IMR-90 (cell line): Measurements from ENCODE around the gene MSH3. TPM values are rescaled to one million over a fixed set of nuclear protein-coding genes. Genes with fewer than 3 reads are reported as not detected.

Source experiments
- ATAC-seq: fragments of 200-7000 bp; cut with Tn5 transposase; 2 replicates; pipeline ENCODE4 v1.9.1; 2020; ENCODE audit warnings: low read depth, mild to moderate bottlenecking, moderate library complexity
- BruUV-seq: library from RNA; stranded (reverse); fragments of 400-500 nt; replicated peaks from 2 replicates; lab custom pipeline; 2021; lab: Mats Ljungman, UMichigan
- CTCF ChIA-PET: fragments of 300-600 bp; formaldehyde crosslinking; extraction: SDS; loops from one replicate; lab custom pipeline; 2021; ENCODE audit warnings: antibody characterized with exemption; lab: Yijun Ruan, JAX
- POLR2A ChIA-PET: fragments of 300-600 bp; sonication (Branson Sonifier 250); formaldehyde crosslinking; loops from one replicate; lab custom pipeline; 2022; ENCODE audit warnings: antibody characterized with exemption; ENCODE audit not compliant: unreplicated experiment; lab: Charles Lee
- DNase-seq: peaks from one replicate; pipeline ENCODE4 v3.0.0; 2013
- H2AFZ ChIP-seq: replicated peaks from 2 replicates; pipeline ENCODE3; 2013; ENCODE audit warnings: low read length, mild to moderate bottlenecking; ENCODE audit not compliant: poor library complexity
- H2AK5ac ChIP-seq: 2 replicates; pipeline ENCODE4 v1.6.1; 2013; ENCODE audit warnings: low read depth, low read length, inconsistent platforms
- H2AK9ac ChIP-seq: replicated peaks from 2 replicates; pipeline ENCODE3; 2013; ENCODE audit warnings: mild to moderate bottlenecking, low read depth, low read length, moderate library complexity; ENCODE audit not compliant: poor library complexity
- H2BK120ac ChIP-seq: 2 replicates; pipeline ENCODE4 v1.6.1; 2013; ENCODE audit warnings: low read depth, low read length, inconsistent platforms
- H2BK15ac ChIP-seq: 3 replicates; pipeline ENCODE4 v1.6.1; 2013; ENCODE audit warnings: low read depth, low read length, inconsistent platforms
- H2BK20ac ChIP-seq: 2 replicates; pipeline ENCODE4 v1.6.1; 2013; ENCODE audit warnings: low read depth, mild to moderate bottlenecking, inconsistent platforms, low read length, moderate library complexity
- H2BK5ac ChIP-seq: 2 replicates; pipeline ENCODE4 v1.6.1; 2013; ENCODE audit warnings: mild to moderate bottlenecking, low read depth, low read length, inconsistent platforms; ENCODE audit not compliant: poor library complexity, severe bottlenecking
- H3K14ac ChIP-seq: replicated peaks from 2 replicates; pipeline ENCODE4 v1.6.1; 2013; ENCODE audit warnings: low read depth, low read length, inconsistent platforms
- H3K18ac ChIP-seq: 2 replicates; pipeline ENCODE4 v1.6.1; 2013; ENCODE audit warnings: low read depth, low read length, control low read depth
- H3K23ac ChIP-seq: 2 replicates; pipeline ENCODE4 v1.6.1; 2013; ENCODE audit warnings: low read depth, low read length, inconsistent platforms
- H3K27ac ChIP-seq: 2 replicates; pipeline ENCODE4 v1.5.1; 2013; ENCODE audit warnings: mild to moderate bottlenecking, control low read depth, low read length; ENCODE audit not compliant: insufficient read depth
- H3K27me3 ChIP-seq: 2 replicates; pipeline ENCODE4 v1.6.1; 2013; ENCODE audit warnings: low read length; ENCODE audit not compliant: control insufficient read depth, insufficient read depth
- H3K36me3 ChIP-seq: 2 replicates; pipeline ENCODE4 v1.6.1; 2013; ENCODE audit warnings: low read length, mixed read lengths; ENCODE audit not compliant: control insufficient read depth, insufficient read depth
- H3K4ac ChIP-seq: 2 replicates; pipeline ENCODE4 v1.6.1; 2013; ENCODE audit warnings: low read depth, low read length, inconsistent platforms
- H3K4me1 ChIP-seq: 2 replicates; pipeline ENCODE4 v1.6.1; 2013; ENCODE audit warnings: low read length, mixed read lengths; ENCODE audit not compliant: control insufficient read depth, insufficient read depth
- H3K4me2 ChIP-seq: 2 replicates; pipeline ENCODE4 v1.6.1; 2013; ENCODE audit warnings: low read depth, mild to moderate bottlenecking, control low read depth, low read length, moderate library complexity
- H3K4me3 ChIP-seq: 2 replicates; pipeline ENCODE4 v1.5.1; 2013; ENCODE audit warnings: low read depth, mild to moderate bottlenecking, control low read depth, low read length, moderate library complexity; ENCODE audit not compliant: insufficient read depth
- H3K56ac ChIP-seq: 2 replicates; pipeline ENCODE4 v1.6.1; 2013; ENCODE audit warnings: low read length, inconsistent platforms; ENCODE audit not compliant: insufficient read depth; ENCODE audit errors: extremely low read depth
- H3K79me1 ChIP-seq, 2 experiments: 2 replicates each; pipeline ENCODE4 v1.6.1; 2013; ENCODE audit warnings: low read length in 2 of 2, inconsistent platforms in 1 of 2, low read depth in 1 of 2
- H3K9ac ChIP-seq: 2 replicates; pipeline ENCODE4 v1.6.1; 2013; ENCODE audit warnings: low read depth, low read length, control low read depth
- H3K9me1 ChIP-seq: 2 replicates; pipeline ENCODE4 v1.6.1; 2013; ENCODE audit warnings: low read length, inconsistent platforms; ENCODE audit not compliant: insufficient read depth
- H3K9me3 ChIP-seq: 2 replicates; pipeline ENCODE4 v1.6.1; 2013; ENCODE audit warnings: low read length; ENCODE audit not compliant: control insufficient read depth, insufficient read depth
- H4K20me1 ChIP-seq: 2 replicates; pipeline ENCODE4 v1.6.1; 2013; ENCODE audit warnings: low read length, inconsistent platforms; ENCODE audit not compliant: insufficient read depth
- H4K5ac ChIP-seq: 2 replicates; pipeline ENCODE4 v1.6.1; 2013; ENCODE audit warnings: mild to moderate bottlenecking, low read depth, low read length, control low read depth
- H4K8ac ChIP-seq, 2 experiments: 2 replicates each; pipeline ENCODE4 v1.6.1; 2013; ENCODE audit warnings: low read depth in 2 of 2, low read length in 2 of 2, control low read depth in 1 of 2, inconsistent platforms in 1 of 2
- H4K91ac ChIP-seq: 2 replicates; pipeline ENCODE4 v1.6.1; 2013; ENCODE audit warnings: low read depth, low read length, inconsistent platforms; ENCODE audit not compliant: insufficient read depth
- CEBPB ChIP-seq: IDR thresholded peaks from 2 replicates; pipeline ENCODE4 v1.6.1; 2012; ENCODE audit warnings: low read depth, low read length, improper control_type of control experiment
- CHD1 ChIP-seq: IDR thresholded peaks from 2 replicates; pipeline ENCODE4 v1.6.1; 2012; ENCODE audit warnings: low read depth, low read length, improper control_type of control experiment
- FOS ChIP-seq: fragments of 150-350 bp; IDR thresholded peaks from 2 replicates; pipeline ENCODE4 v1.6.1; 2016; ENCODE audit warnings: low read depth, low read length
- MXI1 ChIP-seq: IDR thresholded peaks from 2 replicates; pipeline ENCODE4 v1.6.1; 2012; ENCODE audit warnings: low read depth, mild to moderate bottlenecking, low read length, moderate library complexity, borderline replicate concordance
- NFE2L2 ChIP-seq: fragments of 150-350 bp; IDR thresholded peaks from 2 replicates; pipeline ENCODE4 v1.6.1; 2016; ENCODE audit warnings: low read depth, mild to moderate bottlenecking, low read length
- POLR2A ChIP-seq: IDR thresholded peaks from 2 replicates; pipeline ENCODE4 v1.6.1; 2012; ENCODE audit warnings: mild to moderate bottlenecking, low read depth, low read length
- RAD21 ChIP-seq: IDR thresholded peaks from 2 replicates; pipeline ENCODE4 v1.6.1; 2012; ENCODE audit warnings: low read length, improper control_type of control experiment
- RCOR1 ChIP-seq: IDR thresholded peaks from 2 replicates; pipeline ENCODE4 v1.6.1; 2012; ENCODE audit warnings: mild to moderate bottlenecking, low read length, improper control_type of control experiment; ENCODE audit not compliant: insufficient replicate concordance
- RFX5 ChIP-seq: IDR thresholded peaks from 2 replicates; pipeline ENCODE4 v1.8.0; 2012; ENCODE audit warnings: low read depth, mild to moderate bottlenecking, low read length, moderate library complexity
- SMC3 ChIP-seq: fragments of 150-350 bp; IDR thresholded peaks from 2 replicates; pipeline ENCODE4 v1.6.1; 2016; ENCODE audit warnings: low read depth, mild to moderate bottlenecking, antibody characterized with exemption, low read length, moderate library complexity
- WGBS, 2 experiments: methylation state at CpG; one replicate each; pipeline versions ENCODE4 v1.1.5 to v1.1.7; 2013; ENCODE audit warnings: missing lambda C conversion rate in 2 of 2; ENCODE audit not compliant: insufficient read length in 1 of 2; ENCODE audit errors: extremely low coverage in 2 of 2; 5-methylcytosine and 5-hydroxymethylcytosine counted together
- dilution Hi-C: fragments of 300-500 bp; cut with HindIII; formaldehyde crosslinking; loops from one replicate; pipeline ENCODE4 v1.14.3; 2018; ENCODE audit warnings: low sequenced_read_pairs; ENCODE audit not compliant: unreplicated experiment
- in situ Hi-C: fragments of 300-500 bp; cut with MboI; formaldehyde crosslinking; loops from 3 replicates; pipeline ENCODE4 v1.14.3; 2019; ENCODE audit warnings: low sequenced_read_pairs, inconsistent platforms, mixed read lengths
- intact Hi-C: fragments of 100-400 bp; cut with micrococcal nuclease; formaldehyde crosslinking; loops from 2 replicates; pipeline ENCODE4 v1.10.0; 2022
- polyA plus RNA-seq, 3 experiments: library from polyadenylated mRNA; depleted of rRNA; stranded (reverse); fragments of >200 nt; gene quantifications; 2 replicates each; pipeline ENCODE4 v1.2.3, GENCODE V29; 2012; ENCODE audit warnings: low replicate concordance in 1 of 3
- total RNA-seq: library from RNA; depleted of rRNA; stranded (reverse); fragments of >200 nt; gene quantifications from 2 replicates; pipeline ENCODE4 v1.2.3, GENCODE V29; 2012
- TF ChIP-seq, protein P1 (sequence below): fragments of 150-350 bp; IDR thresholded peaks from 2 replicates; pipeline ENCODE4 v1.6.1; 2016; ENCODE audit warnings: low read depth, mild to moderate bottlenecking, low read length, moderate library complexity, borderline replicate concordance
- TF ChIP-seq, protein P2 (sequence below): fragments of 150-350 bp; IDR thresholded peaks from 2 replicates; pipeline ENCODE4 v1.6.1; 2017; ENCODE audit warnings: mild to moderate bottlenecking, antibody characterized with exemption, low read length, low read depth
- TF ChIP-seq, protein P3 (sequence below): conservative IDR thresholded peaks from 2 replicates; pipeline ENCODE4 v1.5.1; 2012; ENCODE audit warnings: mild to moderate bottlenecking, low read depth, low read length, improper control_type of control experiment

Gene MSH3
- total and polyA plus RNA-seq, 2 of the 4 experiments (the other 2 are of a cell fraction): 4.6 to 13.3 TPM

GRCh38 chr5:80916676-80917075 is 262.2 kb downstream of the MSH3 start:
- Histone ChIP-seq H2AK9ac (no peak overlapping the region), H4K8ac (no peak overlapping the region), H2BK15ac (no peak overlapping the region), H3K4ac (no peak overlapping the region), H2BK5ac (no peak overlapping the region), H2BK120ac (no peak overlapping the region), H3K18ac (no peak overlapping the region), H2AK5ac (no peak overlapping the region), H3K4me2 (no peak overlapping the region), H3K56ac (no peak overlapping the region), H4K20me1 (no peaks in the 10 kb centered on the region), H2BK20ac (no peak overlapping the region), H4K91ac (no peak overlapping the region), H3K79me1 (no peaks in the 10 kb centered on the region), H3K36me3 (no peaks in the 10 kb centered on the region), H3K4me1 (peaks cover 6% of the 10 kb centered on the region), H3K14ac (no peak overlapping the region), H4K5ac (no peak overlapping the region), H3K4me3 (no peak overlapping the region), H3K9me1 (peaks cover 2% of the 10 kb centered on the region; the same call in 1 of the 2 replicates), H3K27me3 (no peaks in the 10 kb centered on the region), H3K23ac (no peak overlapping the region), H3K9me3 (no peaks in the 10 kb centered on the region), H2AFZ (no peak overlapping the region), H3K9ac (no peak overlapping the region), H3K27ac (no peak overlapping the region)
- CTCF ChIA-PET: no interaction called here
- POLR2A ChIA-PET: no interaction called here
- ATAC-seq (no peak), DNase-seq (no peak)
- intact Hi-C loops (no loop called here), dilution Hi-C loops (no loop called here), in situ Hi-C loops (no loop called here)
- no peak for TF ChIP-seq MXI1
- no peak for TF ChIP-seq CEBPB
- no peak for TF ChIP-seq POLR2A
- TF ChIP-seq RFX5: no peak
- TF ChIP-seq, protein P1, sequence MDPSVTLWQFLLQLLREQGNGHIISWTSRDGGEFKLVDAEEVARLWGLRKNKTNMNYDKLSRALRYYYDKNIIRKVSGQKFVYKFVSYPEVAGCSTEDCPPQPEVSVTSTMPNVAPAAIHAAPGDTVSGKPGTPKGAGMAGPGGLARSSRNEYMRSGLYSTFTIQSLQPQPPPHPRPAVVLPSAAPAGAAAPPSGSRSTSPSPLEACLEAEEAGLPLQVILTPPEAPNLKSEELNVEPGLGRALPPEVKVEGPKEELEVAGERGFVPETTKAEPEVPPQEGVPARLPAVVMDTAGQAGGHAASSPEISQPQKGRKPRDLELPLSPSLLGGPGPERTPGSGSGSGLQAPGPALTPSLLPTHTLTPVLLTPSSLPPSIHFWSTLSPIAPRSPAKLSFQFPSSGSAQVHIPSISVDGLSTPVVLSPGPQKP: no peak
- TF ChIP-seq, protein P2, sequence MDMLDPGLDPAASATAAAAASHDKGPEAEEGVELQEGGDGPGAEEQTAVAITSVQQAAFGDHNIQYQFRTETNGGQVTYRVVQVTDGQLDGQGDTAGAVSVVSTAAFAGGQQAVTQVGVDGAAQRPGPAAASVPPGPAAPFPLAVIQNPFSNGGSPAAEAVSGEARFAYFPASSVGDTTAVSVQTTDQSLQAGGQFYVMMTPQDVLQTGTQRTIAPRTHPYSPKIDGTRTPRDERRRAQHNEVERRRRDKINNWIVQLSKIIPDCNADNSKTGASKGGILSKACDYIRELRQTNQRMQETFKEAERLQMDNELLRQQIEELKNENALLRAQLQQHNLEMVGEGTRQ: no peak
- TF ChIP-seq SMC3: no peak
- TF ChIP-seq FOS: no peak
- TF ChIP-seq CHD1: no peak
- no peak for TF ChIP-seq RCOR1
- no peak for TF ChIP-seq RAD21
- no peak for TF ChIP-seq NFE2L2
- TF ChIP-seq, protein P3, sequence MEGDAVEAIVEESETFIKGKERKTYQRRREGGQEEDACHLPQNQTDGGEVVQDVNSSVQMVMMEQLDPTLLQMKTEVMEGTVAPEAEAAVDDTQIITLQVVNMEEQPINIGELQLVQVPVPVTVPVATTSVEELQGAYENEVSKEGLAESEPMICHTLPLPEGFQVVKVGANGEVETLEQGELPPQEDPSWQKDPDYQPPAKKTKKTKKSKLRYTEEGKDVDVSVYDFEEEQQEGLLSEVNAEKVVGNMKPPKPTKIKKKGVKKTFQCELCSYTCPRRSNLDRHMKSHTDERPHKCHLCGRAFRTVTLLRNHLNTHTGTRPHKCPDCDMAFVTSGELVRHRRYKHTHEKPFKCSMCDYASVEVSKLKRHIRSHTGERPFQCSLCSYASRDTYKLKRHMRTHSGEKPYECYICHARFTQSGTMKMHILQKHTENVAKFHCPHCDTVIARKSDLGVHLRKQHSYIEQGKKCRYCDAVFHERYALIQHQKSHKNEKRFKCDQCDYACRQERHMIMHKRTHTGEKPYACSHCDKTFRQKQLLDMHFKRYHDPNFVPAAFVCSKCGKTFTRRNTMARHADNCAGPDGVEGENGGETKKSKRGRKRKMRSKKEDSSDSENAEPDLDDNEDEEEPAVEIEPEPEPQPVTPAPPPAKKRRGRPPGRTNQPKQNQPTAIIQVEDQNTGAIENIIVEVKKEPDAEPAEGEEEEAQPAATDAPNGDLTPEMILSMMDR: no peak
- no CpG with 5 or more reads among the region's 4 CpGs for WGBS, 2 experiments
- no TSS peak for BruUV-seq
